Coronary artery (tissue), 2 donors: ENCODE measurements around the gene VMAC.

Experiments used
- DNase-seq: peaks from one replicate; pipeline ENCODE4 v3.0.0-alpha.2; 2017; ENCODE audit warnings: low spot score
- H3K27ac ChIP-seq, 2 donors: fragments of 200-600 bp; sonication (generic); one replicate each; pipeline ENCODE4 v1.5.1; 2016 to 2019
- H3K4me3 ChIP-seq: fragments of 200-600 bp; sonication (generic); 2 replicates; pipeline ENCODE4 v1.5.1; 2016; ENCODE audit warnings: mild to moderate bottlenecking, moderate library complexity
- TF ChIP-seq, protein P1 (sequence below): fragments of 200-600 bp; sonication (generic); IDR thresholded peaks from one replicate; pipeline ENCODE4 v1.5.1; 2019; ENCODE audit warnings: antibody characterized with exemption

VMAC gene

DNA sequence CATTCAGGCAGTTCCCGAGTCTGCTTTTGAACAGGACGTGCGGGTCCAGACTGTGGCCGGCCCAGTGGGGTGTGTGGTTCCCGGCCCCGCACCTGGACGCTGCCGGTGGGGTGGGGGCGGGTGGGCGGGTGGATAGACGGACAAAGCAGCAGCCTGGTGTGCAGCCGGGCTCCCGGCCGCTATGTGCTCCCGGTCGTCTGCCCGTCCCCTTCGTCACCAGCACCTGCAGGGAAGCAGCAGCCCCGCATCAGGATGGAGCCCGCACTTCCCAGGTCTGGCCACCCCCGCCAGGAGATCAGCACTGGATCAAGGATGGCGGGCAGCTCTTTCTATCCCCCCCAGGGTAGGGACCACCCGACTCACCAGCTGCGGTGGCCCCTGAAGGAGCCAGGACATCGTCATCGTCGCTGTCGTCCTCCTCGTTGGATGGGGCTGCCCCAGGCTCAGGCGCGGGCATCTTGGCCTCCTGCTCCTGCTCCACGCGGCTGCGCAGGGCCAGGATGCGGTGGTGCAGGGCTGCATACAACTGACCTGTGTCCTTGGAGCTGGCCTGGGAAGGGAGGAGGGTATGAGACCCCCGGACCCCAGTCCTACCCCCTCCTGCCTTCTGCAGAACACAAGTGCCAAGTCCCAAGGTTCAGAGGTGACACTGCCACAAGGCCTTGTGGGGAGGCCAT, 12.9 kb downstream of the VMAC start:
- Histone ChIP-seq H3K4me3 (no peak overlapping the region), H3K27ac (no peak overlapping the region)
- TF ChIP-seq, protein P1, sequence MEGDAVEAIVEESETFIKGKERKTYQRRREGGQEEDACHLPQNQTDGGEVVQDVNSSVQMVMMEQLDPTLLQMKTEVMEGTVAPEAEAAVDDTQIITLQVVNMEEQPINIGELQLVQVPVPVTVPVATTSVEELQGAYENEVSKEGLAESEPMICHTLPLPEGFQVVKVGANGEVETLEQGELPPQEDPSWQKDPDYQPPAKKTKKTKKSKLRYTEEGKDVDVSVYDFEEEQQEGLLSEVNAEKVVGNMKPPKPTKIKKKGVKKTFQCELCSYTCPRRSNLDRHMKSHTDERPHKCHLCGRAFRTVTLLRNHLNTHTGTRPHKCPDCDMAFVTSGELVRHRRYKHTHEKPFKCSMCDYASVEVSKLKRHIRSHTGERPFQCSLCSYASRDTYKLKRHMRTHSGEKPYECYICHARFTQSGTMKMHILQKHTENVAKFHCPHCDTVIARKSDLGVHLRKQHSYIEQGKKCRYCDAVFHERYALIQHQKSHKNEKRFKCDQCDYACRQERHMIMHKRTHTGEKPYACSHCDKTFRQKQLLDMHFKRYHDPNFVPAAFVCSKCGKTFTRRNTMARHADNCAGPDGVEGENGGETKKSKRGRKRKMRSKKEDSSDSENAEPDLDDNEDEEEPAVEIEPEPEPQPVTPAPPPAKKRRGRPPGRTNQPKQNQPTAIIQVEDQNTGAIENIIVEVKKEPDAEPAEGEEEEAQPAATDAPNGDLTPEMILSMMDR: no peak
- no peak for DNase-seq

DNA sequence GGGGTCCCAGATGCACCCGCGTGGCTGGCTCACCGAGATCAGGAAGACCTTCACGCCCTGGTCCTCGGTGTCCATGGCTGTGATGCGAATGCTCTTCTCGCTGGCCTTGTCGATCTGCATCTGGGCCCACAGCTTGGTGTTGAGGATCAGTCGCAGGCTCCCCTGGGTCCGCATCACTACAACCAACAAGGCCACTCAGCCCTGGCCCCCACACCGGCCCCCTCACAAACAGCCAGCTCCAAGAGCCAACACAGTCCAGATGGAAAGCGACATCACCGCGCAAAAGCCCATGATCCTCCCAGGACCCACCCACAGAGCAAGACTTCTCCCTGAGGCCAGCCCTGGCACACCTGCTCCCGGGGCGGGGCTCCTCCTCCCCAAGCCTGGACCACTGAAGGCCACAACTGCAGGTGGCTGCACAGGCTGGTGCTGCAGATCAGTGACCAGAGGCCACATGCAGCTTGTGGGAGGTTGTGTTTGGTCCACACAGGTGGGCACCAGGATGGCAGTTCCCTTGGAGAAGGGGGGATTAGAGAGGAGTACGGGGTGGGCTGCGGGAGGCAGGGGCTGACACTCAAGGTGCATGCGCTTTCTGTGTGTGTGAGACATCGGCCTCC, 13.9 kb downstream of the VMAC start:
- Histone ChIP-seq H3K27ac (no peak overlapping the region), H3K4me3 (no peak overlapping the region)
- no peak for DNase-seq
- TF ChIP-seq, protein P1: no peak

DNA sequence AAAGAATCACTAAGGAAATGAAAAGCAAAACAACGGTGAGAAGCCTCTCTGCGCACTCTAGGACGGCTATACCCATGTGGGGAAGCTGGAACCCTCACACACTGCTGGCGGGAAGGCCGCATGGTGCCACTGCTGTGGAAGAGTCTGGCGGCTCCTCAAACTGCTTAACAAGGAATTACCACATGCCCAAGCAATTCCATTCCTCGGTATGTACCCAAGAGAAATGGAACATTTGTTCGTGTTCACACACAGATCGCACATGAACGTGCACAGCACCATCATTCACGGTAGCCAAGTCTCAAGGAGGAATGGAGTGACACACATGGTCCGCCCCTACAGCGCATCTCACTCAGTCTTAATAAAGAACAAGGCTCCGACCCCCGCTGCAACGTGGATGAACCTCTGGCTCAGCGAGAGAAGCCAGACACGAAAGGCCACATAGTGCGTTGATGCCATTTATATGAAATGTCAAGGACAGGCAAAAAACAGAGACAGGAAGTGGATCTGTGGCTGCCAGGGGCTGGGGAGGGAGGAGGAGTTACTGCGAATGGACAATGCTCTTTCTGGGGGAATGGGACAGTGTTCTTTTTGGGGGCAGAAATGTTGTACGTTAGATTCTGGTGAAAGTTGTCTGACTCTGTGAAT, 17.0 kb downstream of the VMAC start:
- H3K4me3 ChIP-seq: no peak overlapping the region
- TF ChIP-seq, protein P1: no peak
- DNase-seq: no peak
- H3K27ac ChIP-seq: no peak overlapping the region

DNA sequence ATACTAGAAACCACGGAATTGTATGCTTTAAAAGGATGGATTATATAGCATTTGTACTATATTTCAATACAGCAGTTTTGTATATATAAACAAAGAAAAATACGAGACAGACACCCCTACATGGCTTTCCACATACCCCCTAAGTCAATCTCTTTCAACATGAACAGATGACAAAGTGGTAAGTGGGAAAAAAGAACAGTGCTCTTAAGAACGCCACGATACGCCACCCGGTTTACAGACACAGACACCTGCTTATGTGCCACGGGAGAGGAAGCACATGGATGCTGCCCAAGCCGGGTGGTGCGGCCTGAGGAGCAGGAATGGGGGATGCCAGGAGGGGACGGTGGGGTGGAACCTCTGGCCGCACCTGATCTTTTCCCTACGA, 17.5 kb downstream of the VMAC start:
- TF ChIP-seq, protein P1: no peak
- no peak for DNase-seq
- H3K4me3 ChIP-seq: no peak overlapping the region
- no peak overlapping the region for H3K27ac ChIP-seq

DNA sequence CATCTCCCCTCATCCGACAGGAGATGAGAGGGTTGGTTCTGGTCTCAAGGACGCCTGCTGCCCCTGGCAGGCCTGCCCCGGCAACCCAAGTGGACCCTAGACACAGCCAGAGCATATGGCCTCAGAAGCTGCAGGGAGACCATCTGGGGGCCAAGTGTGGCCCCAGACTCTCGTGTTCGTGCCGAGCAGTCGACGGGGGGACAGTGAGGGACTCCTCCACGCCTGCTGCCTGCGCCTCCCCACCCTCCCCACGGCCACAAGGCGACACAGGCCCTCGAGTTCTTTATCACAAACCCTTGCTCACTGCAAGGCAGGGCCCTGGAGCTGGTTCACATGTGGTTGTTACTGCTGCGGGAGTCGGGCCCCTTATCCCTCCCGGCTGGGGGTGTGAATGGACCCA, 18.7 kb downstream of the VMAC start:
- TF ChIP-seq, protein P1: no peak
- Histone ChIP-seq H3K27ac (no peak overlapping the region), H3K4me3 (no peak overlapping the region)
- DNase-seq: no peak

DNA sequence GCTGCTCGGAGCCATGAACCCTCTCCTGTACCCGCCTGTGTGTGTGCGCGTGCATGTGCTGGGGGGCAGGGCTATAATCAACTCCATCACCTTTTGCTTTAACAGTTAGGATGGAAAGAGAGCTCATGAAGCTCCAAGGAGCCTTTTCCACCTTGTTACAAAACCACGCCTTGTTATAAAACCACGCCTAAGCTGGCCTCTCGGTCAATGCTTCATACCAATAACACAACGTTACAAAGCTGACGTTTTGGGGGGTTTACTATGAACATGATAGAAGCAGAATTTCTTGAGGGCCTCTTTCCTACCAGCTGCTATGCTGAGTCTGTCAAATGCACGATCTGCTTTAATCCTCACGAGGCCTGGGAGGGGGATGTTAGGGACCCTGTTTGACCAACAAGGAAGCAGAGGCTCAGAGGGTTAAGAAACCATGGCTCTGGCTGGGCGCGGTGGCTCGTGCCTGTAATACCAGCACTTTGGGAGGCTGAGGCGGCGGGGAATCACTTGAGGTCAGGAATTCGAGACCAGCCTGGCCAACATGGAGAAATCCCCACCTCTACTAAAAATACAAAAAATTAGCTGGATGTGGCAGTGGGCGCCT, 21.3 kb downstream of the VMAC start:
- no peak overlapping the region for H3K4me3 ChIP-seq
- TF ChIP-seq, protein P1: no peak
- DNase-seq: no peak
- peak overlapping the region in 1 of 2 donors; percentile 83 for H3K27ac ChIP-seq
